ENCODE results near the gene USP36.
A peak's percentile ranks its signal among the peaks of the same experiment; 100 is the strongest.

USP36 gene

GRCh38 chr17:78815696-78816095 is 24.9 kb downstream of the USP36 start:
- DNase-seq (ENCODE audit: low read depth), result no peak

- DNase-seq (ENCODE audit: low read depth), result no peak
Measured at GRCh38 chr17:78812855-78813254, 27.8 kb downstream of the USP36 start.

- no peak for DNase-seq (ENCODE audit: low read depth)
Measured at GRCh38 chr17:78808163-78808562, 32.5 kb downstream of the USP36 start.

- DNase-seq (ENCODE audit: low read depth), result no peak
Measured at GRCh38 chr17:78806451-78806850, 34.2 kb downstream of the USP36 start.

- no peak for DNase-seq (ENCODE audit: low read depth)
Measured at GRCh38 chr17:78805301-78805700, 35.3 kb downstream of the USP36 start.

GRCh38 chr17:78804777-78805176 is 35.8 kb downstream of the USP36 start:
- DNase-seq (ENCODE audit: low read depth), result no peak

GRCh38 chr17:78803186-78803845 is 37.3 kb downstream of the USP36 start:
- DNase-seq (ENCODE audit: low read depth), result no peak

- DNase-seq (ENCODE audit: low read depth), result no peak
Measured at GRCh38 chr17:78802459-78802858, 38.2 kb downstream of the USP36 start.

- DNase-seq (ENCODE audit: low read depth), result no peak
Measured at GRCh38 chr17:78802008-78802407, 38.6 kb downstream of the USP36 start.

- DNase-seq (ENCODE audit: low read depth), result no peak
Measured at GRCh38 chr17:78800132-78800931, 40.3 kb downstream of the USP36 start.

GRCh38 chr17:78798695-78799559 is 41.7 kb downstream of the USP36 start:
- peak; percentile 31 for DNase-seq (ENCODE audit: low read depth)

GRCh38 chr17:78797691-78798585 is 42.7 kb downstream of the USP36 start:
- DNase-seq (ENCODE audit: low read depth), result no peak

GRCh38 chr17:78797213-78797612 is 43.4 kb downstream of the USP36 start:
- no peak for DNase-seq (ENCODE audit: low read depth)

- no peak for DNase-seq (ENCODE audit: low read depth)
Measured at GRCh38 chr17:78796517-78796900, 44.1 kb downstream of the USP36 start.

GRCh38 chr17:78795861-78796516 is 44.6 kb downstream of the USP36 start:
- no peak for DNase-seq (ENCODE audit: low read depth)

- DNase-seq (ENCODE audit: low read depth), result no peak
Measured at GRCh38 chr17:78794864-78795640, 45.6 kb downstream of the USP36 start.

- no peak for DNase-seq (ENCODE audit: low read depth)
Measured at GRCh38 chr17:78794399-78794798, 46.2 kb downstream of the USP36 start.

GRCh38 chr17:78793968-78794367 is 46.6 kb downstream of the USP36 start:
- no peak for DNase-seq (ENCODE audit: low read depth)

- DNase-seq (ENCODE audit: low read depth), result no peak
Measured at GRCh38 chr17:78793415-78793814, 47.2 kb downstream of the USP36 start.

Measured in iris pigment epithelial cell (primary cell).